Epithelial cell of proximal tubule (primary cell): Measurements from ENCODE around the gene CGN. TPM values are rescaled to one million over a fixed set of nuclear protein-coding genes. Genes with fewer than 3 reads are reported as not detected.

Source experiments
- DNase-seq: peaks from one replicate; pipeline ENCODE4 v3.0.0-alpha.2; 2011; ENCODE audit warnings: low read depth
- H3K4me3 ChIP-seq: 2 replicates; pipeline ENCODE4 v1.5.1; 2011; ENCODE audit warnings: low read depth, mild to moderate bottlenecking, low read length
- CTCF ChIP-seq: conservative IDR thresholded peaks from 2 replicates; pipeline ENCODE4 v1.5.1; 2012; ENCODE audit warnings: low read depth, mild to moderate bottlenecking, low read length
- total RNA-seq: library from RNA; depleted of rRNA; stranded (reverse); fragments of >200 nt; gene quantifications from 2 replicates; pipeline ENCODE4 v1.2.3, GENCODE V29; 2015

The CGN gene
- total RNA-seq, 1 donor from 2014 or later: 9.5 TPM

DNA sequence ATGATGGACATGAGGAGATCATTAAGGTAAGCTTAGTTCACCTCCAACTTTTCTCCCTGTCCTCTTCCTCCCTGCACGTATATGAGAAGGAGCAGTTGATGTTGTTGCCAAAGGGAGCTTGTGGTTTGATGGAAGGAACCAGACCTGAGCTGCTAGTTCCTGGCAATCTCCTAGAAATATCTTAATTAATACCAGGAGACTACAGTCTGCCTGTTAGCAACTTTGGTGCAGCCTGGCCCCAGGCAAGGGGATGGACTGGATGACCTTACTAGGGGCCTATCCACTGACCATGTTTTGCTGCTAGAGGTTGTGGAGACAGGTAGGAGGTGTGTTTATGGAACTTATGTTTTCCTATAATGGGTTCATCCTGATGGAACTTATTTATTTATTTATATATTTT is 51.5 kb downstream of the CGN start:
- no peak overlapping the region for H3K4me3 ChIP-seq
- no peak for TF ChIP-seq CTCF
- DNase-seq: no peak

GRCh38 chr1:151563376-151563775 is 52.2 kb downstream of the CGN start:
- no peak for TF ChIP-seq CTCF
- no peak overlapping the region for H3K4me3 ChIP-seq
- no peak for DNase-seq

DNA sequence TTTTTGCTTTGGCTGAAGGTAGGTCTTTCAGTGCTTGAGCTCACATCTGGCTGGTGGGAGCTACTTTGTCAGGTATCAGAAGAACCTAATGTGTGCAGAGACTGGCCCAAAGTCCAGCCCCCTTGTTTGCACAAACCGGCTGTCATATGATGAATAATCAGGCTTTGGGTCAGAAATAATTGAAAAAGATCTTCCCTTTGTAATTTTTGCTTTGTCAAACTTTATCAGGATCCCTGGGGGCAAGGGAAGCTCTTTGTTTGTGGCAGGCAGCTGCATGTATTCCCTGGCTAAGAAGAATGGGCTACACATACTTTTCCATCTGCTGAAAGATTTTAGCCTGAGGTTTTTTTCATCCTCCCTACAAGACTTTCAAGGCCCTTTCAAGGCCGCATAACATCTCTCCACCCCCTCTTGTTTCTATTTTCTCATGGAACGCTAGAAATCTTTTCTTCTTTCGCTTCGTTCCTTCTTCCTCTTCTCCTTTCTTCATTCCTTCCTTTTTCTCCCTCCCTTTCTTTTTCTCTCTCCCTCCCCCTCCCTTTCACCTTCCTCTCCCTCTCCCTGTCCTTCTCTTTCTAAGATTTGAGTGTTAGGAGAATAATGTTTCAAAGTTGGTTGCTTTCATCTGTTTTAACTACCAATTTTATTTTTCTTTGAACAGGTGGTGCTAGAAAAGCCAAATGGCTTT is 54.5 kb downstream of the CGN start:
- no peak for TF ChIP-seq CTCF
- H3K4me3 ChIP-seq: no peak overlapping the region
- no peak for DNase-seq

- no peak overlapping the region for H3K4me3 ChIP-seq
- no peak for DNase-seq
- TF ChIP-seq CTCF: no peak
Measured at GRCh38 chr1:151568626-151569088, 57.5 kb downstream of the CGN start.

DNA sequence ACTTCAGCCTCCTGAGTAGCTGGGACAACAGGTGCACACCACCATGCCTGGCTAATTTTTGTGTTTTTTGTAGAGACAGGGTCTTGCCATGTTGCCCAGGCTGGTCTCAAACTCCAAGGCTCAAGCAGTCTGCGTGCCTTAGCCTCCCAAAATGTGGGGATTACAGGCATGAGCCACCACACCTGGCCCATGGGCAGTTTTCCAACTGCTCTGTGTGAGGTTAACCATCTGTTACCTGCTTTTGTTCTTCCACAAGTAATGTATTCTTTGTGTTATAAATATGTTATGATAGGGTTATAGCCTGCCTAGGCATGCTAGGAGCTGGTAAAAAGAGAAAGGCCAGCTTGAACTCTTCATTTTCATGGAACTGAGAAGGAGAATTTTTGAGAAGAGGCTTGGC is 59.6 kb downstream of the CGN start:
- no peak overlapping the region for H3K4me3 ChIP-seq
- no peak for DNase-seq
- no peak for TF ChIP-seq CTCF

DNA sequence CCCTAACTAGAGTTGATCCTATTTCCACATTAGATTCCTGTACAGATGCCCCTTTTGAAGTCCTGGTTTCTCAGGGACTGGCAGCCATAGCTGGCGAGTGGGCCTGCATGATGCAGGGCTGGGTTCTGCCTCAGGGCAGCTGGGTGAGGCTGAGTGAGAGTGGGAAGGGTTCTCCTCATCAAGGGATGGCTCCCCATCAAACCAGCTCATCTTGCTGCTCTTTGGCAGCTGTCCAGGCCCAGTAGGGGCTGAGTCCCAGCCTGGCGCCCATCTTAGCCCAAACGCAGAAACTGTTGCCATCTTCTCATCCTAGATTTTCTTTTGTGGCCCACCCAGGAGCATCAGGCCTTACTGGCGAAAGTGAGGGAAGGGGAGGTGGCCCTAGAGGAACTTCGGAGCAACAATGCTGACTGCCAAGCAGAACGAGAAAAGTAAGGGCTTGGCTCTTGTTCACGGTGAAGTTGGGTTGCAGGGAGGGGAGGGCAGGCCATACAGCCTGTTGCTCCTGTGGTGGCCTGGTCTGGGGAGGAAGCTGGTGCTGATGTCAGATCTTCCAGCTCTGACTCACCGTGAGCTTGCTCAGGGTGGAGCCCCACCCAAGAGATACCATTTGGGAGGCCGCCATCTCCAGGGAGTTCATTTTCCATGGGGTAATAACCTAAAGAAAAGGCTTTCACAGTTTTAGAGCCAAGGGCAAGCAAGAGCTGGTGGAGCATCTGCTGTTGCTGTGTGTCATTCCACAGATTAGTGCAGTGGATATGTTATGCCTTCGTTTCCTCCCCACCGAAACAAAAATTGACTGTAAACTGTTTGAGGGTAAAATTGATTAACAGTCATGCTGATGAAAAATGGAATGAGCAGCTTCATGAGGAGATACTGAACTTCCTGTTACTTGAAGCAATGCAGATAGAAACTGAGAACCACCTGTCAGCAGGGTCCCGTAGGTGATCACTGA is 63.7 kb downstream of the CGN start:
- no peak for DNase-seq
- TF ChIP-seq CTCF: no peak
- H3K4me3 ChIP-seq: no peak overlapping the region
